ENCODE data around the gene MAPKAP1. TPM values are rescaled to one million over a fixed set of nuclear protein-coding genes. Genes with fewer than 3 reads are reported as not detected.

MAPKAP1 gene
- total RNA-seq, 1 donor from 2014 or later = 62.9 TPM

DNA sequence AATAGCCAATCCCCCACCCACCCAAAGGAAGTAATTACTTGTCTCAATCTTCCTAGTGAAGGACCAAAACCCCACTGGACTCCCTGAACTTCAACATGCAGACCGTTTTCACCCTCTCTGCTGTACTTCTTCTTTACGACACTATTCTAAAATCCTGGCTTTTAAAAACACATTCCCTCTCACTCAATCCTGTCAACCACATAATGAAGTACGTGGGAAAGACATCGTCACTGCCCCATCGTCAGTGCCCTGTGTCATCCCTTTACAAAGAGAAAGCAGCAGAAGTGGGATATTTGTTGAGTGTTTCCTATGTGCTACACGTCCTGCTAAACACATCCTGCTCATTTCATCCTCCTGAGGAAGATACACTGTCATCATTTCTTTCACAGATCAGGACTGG, 54.2 kb downstream of the MAPKAP1 start:
- H3K4me3 Mint-ChIP-seq = no peak overlapping the region
- H3K27me3 Mint-ChIP-seq (ENCODE audit: low read depth) = no peaks in the 10 kb centered on the region
- H3K36me3 Mint-ChIP-seq = peaks cover 5% of the 10 kb centered on the region
- no peak for DNase-seq (ENCODE audit: low spot score in 2 of 2, unreplicated experiment in 2 of 2)
- H3K27ac Mint-ChIP-seq = no peak overlapping the region
- peaks cover 18% of the 10 kb centered on the region for H3K4me1 Mint-ChIP-seq
- TF ChIP-seq, protein P1, sequence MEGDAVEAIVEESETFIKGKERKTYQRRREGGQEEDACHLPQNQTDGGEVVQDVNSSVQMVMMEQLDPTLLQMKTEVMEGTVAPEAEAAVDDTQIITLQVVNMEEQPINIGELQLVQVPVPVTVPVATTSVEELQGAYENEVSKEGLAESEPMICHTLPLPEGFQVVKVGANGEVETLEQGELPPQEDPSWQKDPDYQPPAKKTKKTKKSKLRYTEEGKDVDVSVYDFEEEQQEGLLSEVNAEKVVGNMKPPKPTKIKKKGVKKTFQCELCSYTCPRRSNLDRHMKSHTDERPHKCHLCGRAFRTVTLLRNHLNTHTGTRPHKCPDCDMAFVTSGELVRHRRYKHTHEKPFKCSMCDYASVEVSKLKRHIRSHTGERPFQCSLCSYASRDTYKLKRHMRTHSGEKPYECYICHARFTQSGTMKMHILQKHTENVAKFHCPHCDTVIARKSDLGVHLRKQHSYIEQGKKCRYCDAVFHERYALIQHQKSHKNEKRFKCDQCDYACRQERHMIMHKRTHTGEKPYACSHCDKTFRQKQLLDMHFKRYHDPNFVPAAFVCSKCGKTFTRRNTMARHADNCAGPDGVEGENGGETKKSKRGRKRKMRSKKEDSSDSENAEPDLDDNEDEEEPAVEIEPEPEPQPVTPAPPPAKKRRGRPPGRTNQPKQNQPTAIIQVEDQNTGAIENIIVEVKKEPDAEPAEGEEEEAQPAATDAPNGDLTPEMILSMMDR (IDR thresholded peaks at IDR 0.05; ENCODE audit: unreplicated experiment) = no peak
- no peaks in the 10 kb centered on the region for H3K9me3 Mint-ChIP-seq

DNA sequence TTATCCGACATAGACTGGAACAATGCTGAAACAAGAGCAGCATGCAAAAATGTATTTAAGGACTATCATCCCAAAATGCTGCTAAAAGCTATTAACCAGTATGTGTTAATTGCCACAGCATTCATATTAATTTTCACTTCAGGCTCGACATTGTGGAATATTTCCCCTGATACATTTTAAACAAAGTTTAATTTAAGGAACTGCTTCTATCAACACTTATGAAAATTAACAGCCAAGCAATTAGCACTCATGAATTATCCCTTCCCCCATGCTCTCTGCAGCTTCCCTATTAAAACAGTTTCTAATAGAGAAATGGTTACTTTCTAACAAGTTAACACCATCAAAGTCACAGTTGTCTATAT, 54.8 kb downstream of the MAPKAP1 start:
- TF ChIP-seq, protein P1 (IDR thresholded peaks at IDR 0.05; ENCODE audit: unreplicated experiment) = no peak
- H3K9me3 Mint-ChIP-seq = no peaks in the 10 kb centered on the region
- H3K4me1 Mint-ChIP-seq = peaks cover 22% of the 10 kb centered on the region
- no peaks in the 10 kb centered on the region for H3K27me3 Mint-ChIP-seq (ENCODE audit: low read depth)
- DNase-seq (ENCODE audit: low spot score in 2 of 2, unreplicated experiment in 2 of 2) = no peak
- H3K4me3 Mint-ChIP-seq = no peak overlapping the region
- peaks cover 5% of the 10 kb centered on the region for H3K36me3 Mint-ChIP-seq
- H3K27ac Mint-ChIP-seq = no peak overlapping the region

DNA sequence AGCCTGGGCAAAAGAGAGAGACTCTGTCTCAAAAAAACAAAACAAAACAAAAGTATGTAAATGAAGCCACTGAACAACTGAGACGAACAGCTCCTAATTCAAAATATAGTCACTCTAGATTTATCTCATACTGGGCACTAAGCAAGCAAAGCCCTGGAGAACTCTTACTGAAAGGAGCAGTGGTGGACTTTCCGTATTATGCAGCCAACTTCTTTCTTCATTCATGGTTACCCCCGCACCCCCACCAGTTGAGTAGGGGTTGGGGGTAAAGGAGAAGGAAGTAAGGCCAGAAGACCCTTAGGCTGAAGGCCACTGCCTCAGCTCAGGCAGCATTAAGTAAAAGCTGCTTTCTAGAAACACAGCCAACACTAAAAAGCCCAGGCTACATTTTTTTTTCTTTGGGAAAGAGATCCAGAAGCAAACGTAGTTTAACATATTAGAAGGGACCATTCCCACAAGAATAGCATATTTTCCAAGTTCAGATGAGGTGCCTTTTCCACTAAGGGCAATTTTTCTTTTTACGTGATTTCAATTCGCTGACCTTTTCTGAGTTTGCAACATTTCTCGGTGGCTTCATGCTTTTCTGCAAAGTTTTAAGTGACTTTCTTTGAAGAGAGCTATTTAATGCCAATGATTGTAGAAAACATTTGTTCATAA, 55.3 kb downstream of the MAPKAP1 start:
- DNase-seq (ENCODE audit: low spot score in 2 of 2, unreplicated experiment in 2 of 2) = no peak
- Mint-ChIP-seq H3K27me3 (ENCODE audit: low read depth) (no peaks in the 10 kb centered on the region), H3K27ac (no peak overlapping the region), H3K4me1 (peaks cover 24% of the 10 kb centered on the region), H3K36me3 (peaks cover 5% of the 10 kb centered on the region), H3K9me3 (no peaks in the 10 kb centered on the region), H3K4me3 (no peak overlapping the region)
- TF ChIP-seq, protein P1 (IDR thresholded peaks at IDR 0.05; ENCODE audit: unreplicated experiment) = no peak

DNA sequence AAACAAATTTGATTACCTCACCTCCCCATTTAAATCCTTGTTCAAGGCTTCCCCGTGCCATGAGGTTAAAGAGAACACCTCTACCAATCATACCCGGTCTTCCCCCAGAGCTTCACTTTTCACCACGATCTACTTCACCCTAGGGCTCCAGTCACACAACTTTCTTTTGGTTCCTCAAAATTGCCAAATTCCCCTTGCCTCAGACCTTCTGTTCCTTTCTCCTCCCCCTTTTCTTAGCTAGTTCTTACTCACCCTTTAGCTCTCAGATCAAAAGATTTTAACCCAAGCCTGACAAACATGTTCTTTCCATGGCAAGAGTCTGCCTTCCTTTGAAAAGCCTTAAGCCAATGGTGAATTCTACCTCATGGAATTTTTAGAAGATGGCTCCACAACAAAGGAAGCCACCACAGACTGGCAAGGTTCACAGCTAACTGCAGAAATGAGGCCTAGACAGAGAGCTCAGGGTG, 56.7 kb downstream of the MAPKAP1 start:
- H3K4me1 Mint-ChIP-seq = peaks cover 22% of the 10 kb centered on the region
- H3K4me3 Mint-ChIP-seq = no peak overlapping the region
- H3K27ac Mint-ChIP-seq = no peak overlapping the region
- H3K27me3 Mint-ChIP-seq (ENCODE audit: low read depth) = no peaks in the 10 kb centered on the region
- no peaks in the 10 kb centered on the region for H3K9me3 Mint-ChIP-seq
- no peak for DNase-seq (ENCODE audit: low spot score in 2 of 2, unreplicated experiment in 2 of 2)
- H3K36me3 Mint-ChIP-seq = peaks cover 5% of the 10 kb centered on the region
- TF ChIP-seq, protein P1 (IDR thresholded peaks at IDR 0.05; ENCODE audit: unreplicated experiment) = no peak

DNA sequence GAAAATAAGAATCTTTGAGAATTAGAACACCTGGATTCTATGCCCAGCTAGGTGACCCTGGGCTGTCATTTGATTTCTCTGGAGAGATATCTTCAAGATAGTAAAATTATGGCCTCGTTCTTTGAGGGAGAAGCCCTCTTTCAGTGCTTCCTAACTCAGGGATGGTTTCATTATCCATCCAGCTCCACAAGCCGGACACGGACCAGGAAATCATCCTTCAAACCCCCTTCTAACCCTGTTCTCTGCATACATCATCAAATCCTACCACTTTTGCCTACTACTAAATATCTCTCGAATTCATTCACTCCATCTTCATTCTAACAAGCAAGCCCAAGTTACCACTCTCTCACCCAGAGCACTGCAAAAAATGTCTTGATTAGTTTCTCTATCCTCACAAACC, 57.2 kb downstream of the MAPKAP1 start:
- Mint-ChIP-seq H3K4me1 (peaks cover 25% of the 10 kb centered on the region), H3K27ac (no peak overlapping the region), H3K27me3 (ENCODE audit: low read depth) (no peaks in the 10 kb centered on the region), H3K36me3 (peaks cover 5% of the 10 kb centered on the region), H3K4me3 (no peak overlapping the region), H3K9me3 (no peaks in the 10 kb centered on the region)
- TF ChIP-seq, protein P1 (IDR thresholded peaks at IDR 0.05; ENCODE audit: unreplicated experiment) = no peak
- no peak for DNase-seq (ENCODE audit: low spot score in 2 of 2, unreplicated experiment in 2 of 2)
